ENCODE data around the gene ANKRD63.

GRCh38 chr15:40293905-40294895 lies 11.3 kb upstream of the ANKRD63 start:
- no peak for TF ChIP-seq YY1 (IDR thresholded peaks at IDR 0.05; ENCODE audit: low read depth)
- TF ChIP-seq, protein P1, sequence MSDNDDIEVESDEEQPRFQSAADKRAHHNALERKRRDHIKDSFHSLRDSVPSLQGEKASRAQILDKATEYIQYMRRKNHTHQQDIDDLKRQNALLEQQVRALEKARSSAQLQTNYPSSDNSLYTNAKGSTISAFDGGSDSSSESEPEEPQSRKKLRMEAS (IDR thresholded peaks at IDR 0.05): no peak
- TF ChIP-seq FOXM1 (IDR thresholded peaks at IDR 0.05; ENCODE audit: borderline replicate concordance, low read depth): no peak
- no peak for TF ChIP-seq EP300 (IDR thresholded peaks at IDR 0.05; ENCODE audit: borderline replicate concordance)
- TF ChIP-seq, protein P2, sequence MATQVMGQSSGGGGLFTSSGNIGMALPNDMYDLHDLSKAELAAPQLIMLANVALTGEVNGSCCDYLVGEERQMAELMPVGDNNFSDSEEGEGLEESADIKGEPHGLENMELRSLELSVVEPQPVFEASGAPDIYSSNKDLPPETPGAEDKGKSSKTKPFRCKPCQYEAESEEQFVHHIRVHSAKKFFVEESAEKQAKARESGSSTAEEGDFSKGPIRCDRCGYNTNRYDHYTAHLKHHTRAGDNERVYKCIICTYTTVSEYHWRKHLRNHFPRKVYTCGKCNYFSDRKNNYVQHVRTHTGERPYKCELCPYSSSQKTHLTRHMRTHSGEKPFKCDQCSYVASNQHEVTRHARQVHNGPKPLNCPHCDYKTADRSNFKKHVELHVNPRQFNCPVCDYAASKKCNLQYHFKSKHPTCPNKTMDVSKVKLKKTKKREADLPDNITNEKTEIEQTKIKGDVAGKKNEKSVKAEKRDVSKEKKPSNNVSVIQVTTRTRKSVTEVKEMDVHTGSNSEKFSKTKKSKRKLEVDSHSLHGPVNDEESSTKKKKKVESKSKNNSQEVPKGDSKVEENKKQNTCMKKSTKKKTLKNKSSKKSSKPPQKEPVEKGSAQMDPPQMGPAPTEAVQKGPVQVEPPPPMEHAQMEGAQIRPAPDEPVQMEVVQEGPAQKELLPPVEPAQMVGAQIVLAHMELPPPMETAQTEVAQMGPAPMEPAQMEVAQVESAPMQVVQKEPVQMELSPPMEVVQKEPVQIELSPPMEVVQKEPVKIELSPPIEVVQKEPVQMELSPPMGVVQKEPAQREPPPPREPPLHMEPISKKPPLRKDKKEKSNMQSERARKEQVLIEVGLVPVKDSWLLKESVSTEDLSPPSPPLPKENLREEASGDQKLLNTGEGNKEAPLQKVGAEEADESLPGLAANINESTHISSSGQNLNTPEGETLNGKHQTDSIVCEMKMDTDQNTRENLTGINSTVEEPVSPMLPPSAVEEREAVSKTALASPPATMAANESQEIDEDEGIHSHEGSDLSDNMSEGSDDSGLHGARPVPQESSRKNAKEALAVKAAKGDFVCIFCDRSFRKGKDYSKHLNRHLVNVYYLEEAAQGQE (IDR thresholded peaks at IDR 0.05; ENCODE audit: low read depth): no peak
- TF ChIP-seq NFIC (IDR thresholded peaks at IDR 0.05): no peak
- no peak for TF ChIP-seq RAD21 (IDR thresholded peaks at IDR 0.05; ENCODE audit: low read depth)
- no peak for TF ChIP-seq TAF1 (IDR thresholded peaks at IDR 0.05; ENCODE audit: low read depth)
- no peak for TF ChIP-seq TCF12 (IDR thresholded peaks at IDR 0.05; ENCODE audit: low read depth)
- no peak for TF ChIP-seq CREB1 (IDR thresholded peaks at IDR 0.05; ENCODE audit: low read depth)
- no peak for TF ChIP-seq CEBPB (IDR thresholded peaks at IDR 0.05)
- TF ChIP-seq TEAD4 (IDR thresholded peaks at IDR 0.05): no peak
- TF ChIP-seq, protein P3, sequence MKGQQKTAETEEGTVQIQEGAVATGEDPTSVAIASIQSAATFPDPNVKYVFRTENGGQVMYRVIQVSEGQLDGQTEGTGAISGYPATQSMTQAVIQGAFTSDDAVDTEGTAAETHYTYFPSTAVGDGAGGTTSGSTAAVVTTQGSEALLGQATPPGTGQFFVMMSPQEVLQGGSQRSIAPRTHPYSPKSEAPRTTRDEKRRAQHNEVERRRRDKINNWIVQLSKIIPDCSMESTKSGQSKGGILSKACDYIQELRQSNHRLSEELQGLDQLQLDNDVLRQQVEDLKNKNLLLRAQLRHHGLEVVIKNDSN (IDR thresholded peaks at IDR 0.05): no peak
- TF ChIP-seq ZBTB7A (IDR thresholded peaks at IDR 0.05; ENCODE audit: low read depth): no peak

Data from Ishikawa (cell line).